Heart left ventricle (tissue), 13 donors: ENCODE measurements around the gene TMEM72.

Experiments used
- POLR2A ChIP-seq, 2 donors: fragments of 450-650 bp; IDR thresholded peaks; one replicate each; pipeline ENCODE4 v1.6.1; 2017; ENCODE audit warnings: antibody characterized with exemption in 2 of 2, mild to moderate bottlenecking in 2 of 2, moderate library complexity in 2 of 2
- TF ChIP-seq, protein P1 (sequence below), 12 donors: fragments of 200-600 bp; sonication (generic) in 4 of 12; IDR thresholded peaks; one replicate each; pipeline versions ENCODE4 v1.5.0 to v1.8.0; 2018 to 2022; ENCODE audit warnings: antibody characterized with exemption in 12 of 12, mild to moderate bottlenecking in 5 of 12
- donor health status: ischemic (EF 13 %, LVEDD 7.1; RV severe dilation, severe dysfunction).
- donor health status: DM: no; HTN: yes; CAD: no.
- donor health status: DM: no; HTN: no; CAD: no.
- donor health status: ischemic (EF 25% LVEDD 6.9; RV normal size, moderate dysfunction).
- donor health status: ischemic (EF 25% LVEDD 5.7; RV mildly dilated, moderate dysfunction).
- donor health status: ischemic (EF 35%, LVEDD 5.7; RV mildly dilated, moderate dysfunction).
- donor health status: nonischemic (EF 11% LVEDD 7.7; RV severe dilation, severe dysfunction).
- donor health status: DM: yes; HTN: yes; CAD: no.
- donor health status: PGD.
- donor health status: ischemic (EF 29% LVEDD 5.4; RV normal size, mild dysfunction).
- donor health status: nonischemic (EF 23%, LVEDD 6.1; RV moderate dilation, normal function).

DNA sequence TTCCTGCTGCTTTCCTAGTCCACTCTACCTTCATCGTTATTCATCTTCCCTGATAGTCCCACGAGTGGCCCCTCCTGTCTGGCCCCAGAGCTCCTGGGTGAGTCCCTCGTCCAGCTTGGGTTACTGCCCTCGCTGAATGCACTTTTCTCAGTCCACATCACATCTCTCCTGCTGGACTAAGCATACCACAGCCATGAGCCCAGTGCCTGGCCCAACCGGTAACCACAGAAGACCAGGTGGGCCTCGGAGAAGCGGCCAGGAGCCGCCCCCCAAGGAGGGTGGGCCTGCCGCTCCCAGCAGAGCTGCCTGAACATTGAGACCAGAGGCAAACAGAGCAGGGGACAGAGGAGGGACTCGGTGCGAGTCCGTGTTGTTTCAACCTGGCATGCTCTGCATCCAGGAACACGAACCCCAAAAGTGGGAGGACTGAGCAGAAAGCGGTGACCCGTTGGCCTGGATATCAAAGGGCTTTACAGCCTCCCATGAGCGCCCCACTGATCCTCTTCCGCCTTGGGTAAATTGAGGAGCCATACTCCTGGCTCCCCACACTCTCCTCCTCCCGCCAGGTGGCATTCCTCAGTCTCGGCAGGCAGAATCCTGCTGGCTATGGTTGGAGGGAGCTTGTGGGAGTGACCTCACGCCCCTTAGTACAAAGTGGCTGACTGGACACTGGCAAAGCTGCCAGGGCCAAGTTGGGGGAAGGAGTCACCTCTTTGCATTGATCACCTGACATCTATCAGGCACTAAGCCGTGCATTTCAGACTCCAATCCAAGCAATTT, 13.3 kb downstream of the TMEM72 start:
- TF ChIP-seq, protein P1, sequence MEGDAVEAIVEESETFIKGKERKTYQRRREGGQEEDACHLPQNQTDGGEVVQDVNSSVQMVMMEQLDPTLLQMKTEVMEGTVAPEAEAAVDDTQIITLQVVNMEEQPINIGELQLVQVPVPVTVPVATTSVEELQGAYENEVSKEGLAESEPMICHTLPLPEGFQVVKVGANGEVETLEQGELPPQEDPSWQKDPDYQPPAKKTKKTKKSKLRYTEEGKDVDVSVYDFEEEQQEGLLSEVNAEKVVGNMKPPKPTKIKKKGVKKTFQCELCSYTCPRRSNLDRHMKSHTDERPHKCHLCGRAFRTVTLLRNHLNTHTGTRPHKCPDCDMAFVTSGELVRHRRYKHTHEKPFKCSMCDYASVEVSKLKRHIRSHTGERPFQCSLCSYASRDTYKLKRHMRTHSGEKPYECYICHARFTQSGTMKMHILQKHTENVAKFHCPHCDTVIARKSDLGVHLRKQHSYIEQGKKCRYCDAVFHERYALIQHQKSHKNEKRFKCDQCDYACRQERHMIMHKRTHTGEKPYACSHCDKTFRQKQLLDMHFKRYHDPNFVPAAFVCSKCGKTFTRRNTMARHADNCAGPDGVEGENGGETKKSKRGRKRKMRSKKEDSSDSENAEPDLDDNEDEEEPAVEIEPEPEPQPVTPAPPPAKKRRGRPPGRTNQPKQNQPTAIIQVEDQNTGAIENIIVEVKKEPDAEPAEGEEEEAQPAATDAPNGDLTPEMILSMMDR (IDR thresholded peaks at IDR 0.05) = no peak
- no peak for TF ChIP-seq POLR2A (IDR thresholded peaks at IDR 0.05)
